ENCODE measurements around the gene DDX24. TPM values are rescaled to one million over a fixed set of nuclear protein-coding genes. Genes with fewer than 3 reads are reported as not detected.

Gene DDX24
- total and polyA plus RNA-seq, 3 experiments from 2014 or later = 274 to 287 (median 283) TPM

DNA sequence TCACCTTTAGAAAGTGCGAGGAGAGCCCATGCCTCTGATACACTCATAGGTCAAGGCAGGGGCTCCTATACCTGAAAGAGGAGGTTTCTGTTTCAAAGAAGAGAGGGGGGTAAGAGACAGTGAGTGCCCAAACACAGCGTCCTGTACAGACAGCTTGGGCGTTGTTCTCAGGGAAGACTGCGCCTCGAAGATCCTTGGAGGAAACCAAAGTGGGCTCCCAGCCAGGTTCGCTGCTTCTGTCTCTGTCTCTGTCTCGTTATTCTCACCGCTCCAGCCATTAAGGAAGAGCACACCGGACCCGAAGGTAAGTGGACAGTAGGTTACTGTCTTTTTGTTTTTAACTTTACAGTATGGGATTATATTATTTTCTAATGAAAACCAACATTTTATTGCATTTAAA lies 23.7 kb upstream of the DDX24 start:
- Mint-ChIP-seq H3K27ac (no peak overlapping the region), H3K4me3 (no peak overlapping the region), H3K27me3 (no peaks in the 10 kb centered on the region), H3K36me3 (peaks cover 0 to 2% (median 0%) of the 10 kb centered on the region in 3 donors), H3K9me3 (no peaks in the 10 kb centered on the region), H3K4me1 (no peaks in the 10 kb centered on the region)
- Histone ChIP-seq H3K36me3 (ENCODE audit: insufficient read depth, low read length) (no peaks in the 10 kb centered on the region), H3K27ac (ENCODE audit: low read depth, low read length) (no peak overlapping the region), H3K27me3 (ENCODE audit: insufficient read depth, low read length, poor library complexity, severe bottlenecking) (no peaks in the 10 kb centered on the region), H3K4me3 (ENCODE audit: low read length) (no peak overlapping the region), H3K4me1 (ENCODE audit: insufficient read depth, low read length) (no peaks in the 10 kb centered on the region), H3K9me3 (ENCODE audit: low read length) (no peaks in the 10 kb centered on the region)
- POLR2A ChIA-PET = no interaction called here
- CTCF ChIA-PET = interaction anchor here (1.4 kb wide), 1 partner anchor 165 kb away, joined by 5 read pairs; no protein-coding TSS in a partner anchor
- DNase-seq = no peak

DNA sequence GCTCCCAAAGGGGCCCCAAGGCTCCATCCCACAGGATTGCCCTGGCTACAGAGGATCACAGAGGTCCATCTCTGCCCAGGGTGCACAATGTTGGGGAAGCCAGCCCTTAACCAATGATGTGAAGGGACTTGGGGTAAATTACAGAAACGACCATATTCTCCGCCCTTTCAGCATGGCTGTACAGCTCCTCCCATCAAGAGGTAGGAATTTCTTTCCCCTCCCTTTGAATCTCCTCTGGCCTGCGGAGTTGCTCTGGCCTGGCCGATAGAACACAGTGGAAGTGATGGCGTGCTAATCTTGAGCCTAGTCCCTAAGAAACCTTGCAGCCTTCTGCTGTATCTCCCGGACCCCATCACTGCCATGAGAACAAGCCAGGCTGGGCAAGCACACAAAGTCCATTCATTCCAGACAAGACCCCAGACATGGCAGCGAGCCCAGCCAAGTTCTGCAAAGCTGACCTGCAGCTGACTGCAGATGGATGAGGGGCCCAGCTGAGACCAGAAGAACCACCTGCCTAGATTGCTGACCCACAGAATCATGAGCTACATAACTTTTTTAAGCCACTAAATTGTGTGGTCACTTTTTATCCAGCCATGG lies 22.6 kb upstream of the DDX24 start:
- no peak overlapping the region for H3K27ac ChIP-seq (ENCODE audit: low read depth, low read length)
- no peaks in the 10 kb centered on the region for H3K36me3 ChIP-seq (ENCODE audit: insufficient read depth, low read length)
- Mint-ChIP-seq H3K27me3 (no peaks in the 10 kb centered on the region), H3K36me3 (peaks cover 0 to 2% (median 0%) of the 10 kb centered on the region in 3 donors), H3K4me3 (peak overlapping the region in 1 of 7 donors; percentile 40), H3K27ac (peak overlapping the region in 1 of 8 donors; percentile 56), H3K9me3 (no peaks in the 10 kb centered on the region), H3K4me1 (no peaks in the 10 kb centered on the region)
- ChIA-PET POLR2A (no interaction called here), CTCF (interaction anchor here (1.4 kb wide), 1 partner anchor 164 kb away, joined by 5 read pairs; no protein-coding TSS in a partner anchor)
- no peaks in the 10 kb centered on the region for H3K9me3 ChIP-seq (ENCODE audit: low read length)
- no peak for DNase-seq
- H3K4me1 ChIP-seq (ENCODE audit: insufficient read depth, low read length) = no peaks in the 10 kb centered on the region
- no peak overlapping the region for H3K4me3 ChIP-seq (ENCODE audit: low read length)
- H3K27me3 ChIP-seq (ENCODE audit: insufficient read depth, low read length, poor library complexity, severe bottlenecking) = no peaks in the 10 kb centered on the region

DNA sequence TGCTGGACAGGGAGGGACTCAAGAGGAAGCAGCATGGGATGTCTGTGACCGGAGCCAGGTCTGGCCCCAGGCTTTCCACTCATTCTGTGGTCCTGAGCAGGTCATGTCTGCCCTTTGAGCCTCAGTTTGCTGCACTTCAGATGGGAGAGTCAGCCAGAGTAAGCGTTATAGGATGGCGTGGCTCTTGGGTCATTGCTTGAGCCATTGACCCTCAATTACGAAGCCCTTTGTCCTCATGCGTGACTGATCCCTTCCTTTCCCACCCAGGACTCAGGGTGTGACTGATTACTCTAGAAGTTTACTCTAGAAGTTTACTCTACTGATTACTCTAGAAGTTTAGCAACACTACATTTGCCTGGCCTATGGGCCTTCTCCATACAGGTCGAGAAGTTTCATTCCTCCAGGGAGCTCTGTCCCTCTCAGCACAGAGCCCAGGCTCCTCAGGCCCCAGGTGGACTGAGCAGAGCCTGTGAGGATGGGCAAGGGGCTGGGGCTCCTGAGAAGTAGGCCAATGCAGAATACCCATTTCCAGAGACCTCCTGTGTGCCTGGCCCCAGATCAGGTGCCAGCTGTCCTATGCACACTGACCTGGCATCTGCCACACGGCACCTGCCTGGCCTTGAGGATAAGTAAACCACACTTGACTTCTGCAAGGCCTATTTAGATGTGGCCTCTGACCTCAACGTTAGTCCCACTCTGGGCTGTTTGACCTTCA lies 21.9 kb upstream of the DDX24 start:
- ChIA-PET CTCF (no interaction called here), POLR2A (no interaction called here)
- Mint-ChIP-seq H3K4me3 (no peak overlapping the region), H3K9me3 (no peaks in the 10 kb centered on the region), H3K4me1 (no peaks in the 10 kb centered on the region), H3K36me3 (peaks cover 0 to 2% (median 0%) of the 10 kb centered on the region in 3 donors), H3K27me3 (no peaks in the 10 kb centered on the region), H3K27ac (peak overlapping the region in 1 of 8 donors; percentile 56)
- DNase-seq = no peak
- no peaks in the 10 kb centered on the region for H3K27me3 ChIP-seq (ENCODE audit: insufficient read depth, low read length, poor library complexity, severe bottlenecking)
- H3K9me3 ChIP-seq (ENCODE audit: low read length) = no peaks in the 10 kb centered on the region
- H3K4me3 ChIP-seq (ENCODE audit: low read length) = no peak overlapping the region
- no peaks in the 10 kb centered on the region for H3K36me3 ChIP-seq (ENCODE audit: insufficient read depth, low read length)
- no peak overlapping the region for H3K27ac ChIP-seq (ENCODE audit: low read depth, low read length)
- H3K4me1 ChIP-seq (ENCODE audit: insufficient read depth, low read length) = no peaks in the 10 kb centered on the region

DNA sequence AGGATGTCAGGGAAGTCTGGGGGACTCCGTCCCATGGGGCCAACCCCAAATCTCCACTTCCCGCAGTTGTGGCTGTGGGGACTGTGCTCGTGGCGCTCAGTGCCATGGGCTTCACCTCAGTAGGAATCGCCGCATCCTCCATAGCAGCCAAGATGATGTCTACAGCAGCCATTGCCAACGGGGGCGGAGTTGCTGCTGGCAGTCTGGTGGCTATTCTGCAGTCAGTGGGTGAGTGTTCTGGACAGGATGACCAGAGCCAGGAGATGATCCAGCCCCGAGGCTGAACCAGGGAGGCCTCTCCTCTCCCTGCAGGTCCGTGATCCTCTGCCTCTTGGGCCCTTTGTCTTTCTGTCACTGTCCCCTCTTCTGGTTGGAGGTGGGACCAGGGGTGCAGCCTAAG lies 20.7 kb upstream of the DDX24 start:
- Histone ChIP-seq H3K27ac (ENCODE audit: low read depth, low read length) (no peak overlapping the region), H3K4me1 (ENCODE audit: insufficient read depth, low read length) (no peaks in the 10 kb centered on the region), H3K27me3 (ENCODE audit: insufficient read depth, low read length, poor library complexity, severe bottlenecking) (no peaks in the 10 kb centered on the region), H3K36me3 (ENCODE audit: insufficient read depth, low read length) (no peaks in the 10 kb centered on the region), H3K4me3 (ENCODE audit: low read length) (no peak overlapping the region), H3K9me3 (ENCODE audit: low read length) (no peaks in the 10 kb centered on the region)
- peaks cover 0 to 2% (median 0%) of the 10 kb centered on the region in 3 donors for H3K36me3 Mint-ChIP-seq
- no peak overlapping the region for H3K4me3 Mint-ChIP-seq
- H3K4me1 Mint-ChIP-seq = no peaks in the 10 kb centered on the region
- POLR2A ChIA-PET = no interaction called here
- H3K27ac Mint-ChIP-seq = peak overlapping the region in 1 of 8 donors; percentile 65
- H3K9me3 Mint-ChIP-seq = no peaks in the 10 kb centered on the region
- no peaks in the 10 kb centered on the region for H3K27me3 Mint-ChIP-seq
- CTCF ChIA-PET = no interaction called here
- DNase-seq = no peak

DNA sequence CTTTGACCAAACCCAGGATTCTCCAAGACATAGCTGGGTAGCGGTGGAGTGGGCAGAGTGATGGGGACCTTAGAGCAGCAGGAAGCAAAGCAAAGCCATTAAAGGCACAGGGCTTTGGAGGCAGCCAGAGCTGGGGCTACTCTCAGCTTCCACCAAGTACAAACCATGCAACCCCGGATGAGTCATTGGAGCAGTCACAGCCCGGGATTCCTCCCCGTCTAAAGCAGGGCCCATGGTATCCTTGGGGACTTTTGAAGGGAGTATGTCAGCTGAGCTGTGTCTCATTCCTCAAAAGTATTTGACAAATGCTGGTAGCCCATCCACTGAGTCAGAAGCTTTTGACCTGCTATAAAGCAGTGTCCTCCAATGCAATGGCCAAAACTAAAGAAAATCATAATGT lies 19.8 kb upstream of the DDX24 start:
- H3K4me1 Mint-ChIP-seq = no peaks in the 10 kb centered on the region
- no peaks in the 10 kb centered on the region for H3K36me3 ChIP-seq (ENCODE audit: insufficient read depth, low read length)
- no peak overlapping the region for H3K27ac Mint-ChIP-seq
- H3K27ac ChIP-seq (ENCODE audit: low read depth, low read length) = no peak overlapping the region
- ChIA-PET POLR2A (no interaction called here), CTCF (interaction anchor here (1.2 kb wide), 1 partner anchor 36 kb away, joined by 3 read pairs; no protein-coding TSS in a partner anchor)
- H3K4me3 ChIP-seq (ENCODE audit: low read length) = no peak overlapping the region
- no peaks in the 10 kb centered on the region for H3K9me3 ChIP-seq (ENCODE audit: low read length)
- H3K27me3 ChIP-seq (ENCODE audit: insufficient read depth, low read length, poor library complexity, severe bottlenecking) = no peaks in the 10 kb centered on the region
- no peaks in the 10 kb centered on the region for H3K9me3 Mint-ChIP-seq
- H3K4me1 ChIP-seq (ENCODE audit: insufficient read depth, low read length) = no peaks in the 10 kb centered on the region
- no peaks in the 10 kb centered on the region for H3K27me3 Mint-ChIP-seq
- no peak for DNase-seq
- peaks cover 0 to 2% (median 0%) of the 10 kb centered on the region in 3 donors for H3K36me3 Mint-ChIP-seq
- no peak overlapping the region for H3K4me3 Mint-ChIP-seq

DNA sequence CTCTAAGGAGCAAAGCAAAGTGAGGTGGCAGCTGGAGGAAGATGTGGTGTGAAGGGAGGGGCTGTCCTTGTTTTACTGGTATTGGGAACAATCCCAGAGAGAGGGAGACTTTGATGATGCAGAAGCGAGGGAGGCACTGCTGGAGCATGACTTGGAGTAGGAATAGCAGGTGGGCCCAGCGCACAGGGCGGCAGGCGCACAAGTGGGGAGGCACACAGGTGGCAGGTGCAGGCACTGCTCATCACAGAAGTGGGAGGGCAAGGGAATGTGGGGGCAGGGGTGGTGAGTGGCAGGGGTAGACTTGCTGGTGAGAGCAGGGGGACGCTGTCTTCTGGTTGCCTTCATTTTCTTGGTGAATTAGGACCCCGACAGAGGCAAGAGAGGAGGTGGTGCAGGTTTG lies 18.0 kb upstream of the DDX24 start:
- Mint-ChIP-seq H3K4me1 (no peaks in the 10 kb centered on the region), H3K27me3 (no peaks in the 10 kb centered on the region), H3K4me3 (no peak overlapping the region), H3K27ac (peak overlapping the region in 1 of 8 donors; percentile 5), H3K9me3 (no peaks in the 10 kb centered on the region), H3K36me3 (peaks cover 0 to 2% (median 0%) of the 10 kb centered on the region in 3 donors)
- no peak for DNase-seq
- no peaks in the 10 kb centered on the region for H3K27me3 ChIP-seq (ENCODE audit: insufficient read depth, low read length, poor library complexity, severe bottlenecking)
- ChIA-PET CTCF (no interaction called here), POLR2A (no interaction called here)
- no peaks in the 10 kb centered on the region for H3K36me3 ChIP-seq (ENCODE audit: insufficient read depth, low read length)
- no peaks in the 10 kb centered on the region for H3K9me3 ChIP-seq (ENCODE audit: low read length)
- H3K4me1 ChIP-seq (ENCODE audit: insufficient read depth, low read length) = no peaks in the 10 kb centered on the region
- H3K27ac ChIP-seq (ENCODE audit: low read depth, low read length) = no peak overlapping the region
- H3K4me3 ChIP-seq (ENCODE audit: low read length) = no peak overlapping the region

DNA sequence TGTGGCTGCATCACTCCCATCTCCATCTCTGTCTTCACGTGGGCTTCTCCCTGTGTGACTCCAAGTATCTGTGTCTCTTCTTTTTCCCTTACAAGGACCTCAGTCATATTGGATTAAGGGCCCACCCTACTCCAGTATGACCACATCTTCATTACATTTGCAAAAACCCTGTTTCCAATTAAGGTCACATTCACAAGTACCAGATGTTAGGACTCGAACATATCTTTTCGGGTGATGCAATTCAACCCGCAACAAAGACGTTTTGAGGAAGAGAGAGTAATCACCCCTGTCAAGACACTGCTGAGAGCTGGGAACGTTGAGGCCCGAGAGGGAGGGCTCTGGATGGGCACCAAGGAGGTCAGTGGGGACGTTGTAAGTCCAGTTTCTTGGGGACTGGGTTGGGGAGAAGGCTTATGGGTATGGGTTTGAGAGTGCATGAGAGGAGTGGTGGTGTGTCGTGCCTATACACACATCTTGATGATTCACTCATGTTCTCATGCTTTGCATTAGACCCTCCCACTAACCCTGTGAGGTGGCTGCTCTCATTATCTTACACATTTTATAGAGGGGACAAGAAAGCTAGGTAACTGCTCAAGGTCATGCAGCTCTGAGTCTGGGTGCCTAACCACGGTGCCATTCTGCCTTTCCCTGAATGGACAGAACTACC lies 17.5 kb upstream of the DDX24 start:
- DNase-seq = no peak
- no peak overlapping the region for H3K27ac Mint-ChIP-seq
- H3K36me3 Mint-ChIP-seq = peaks cover 0 to 2% (median 0%) of the 10 kb centered on the region in 3 donors
- H3K27me3 Mint-ChIP-seq = no peaks in the 10 kb centered on the region
- Histone ChIP-seq H3K36me3 (ENCODE audit: insufficient read depth, low read length) (no peaks in the 10 kb centered on the region), H3K9me3 (ENCODE audit: low read length) (no peaks in the 10 kb centered on the region), H3K27me3 (ENCODE audit: insufficient read depth, low read length, poor library complexity, severe bottlenecking) (no peaks in the 10 kb centered on the region), H3K27ac (ENCODE audit: low read depth, low read length) (no peak overlapping the region), H3K4me1 (ENCODE audit: insufficient read depth, low read length) (no peaks in the 10 kb centered on the region), H3K4me3 (ENCODE audit: low read length) (no peak overlapping the region)
- CTCF ChIA-PET = no interaction called here
- no peaks in the 10 kb centered on the region for H3K9me3 Mint-ChIP-seq
- POLR2A ChIA-PET = no interaction called here
- no peak overlapping the region for H3K4me3 Mint-ChIP-seq
- no peaks in the 10 kb centered on the region for H3K4me1 Mint-ChIP-seq

DNA sequence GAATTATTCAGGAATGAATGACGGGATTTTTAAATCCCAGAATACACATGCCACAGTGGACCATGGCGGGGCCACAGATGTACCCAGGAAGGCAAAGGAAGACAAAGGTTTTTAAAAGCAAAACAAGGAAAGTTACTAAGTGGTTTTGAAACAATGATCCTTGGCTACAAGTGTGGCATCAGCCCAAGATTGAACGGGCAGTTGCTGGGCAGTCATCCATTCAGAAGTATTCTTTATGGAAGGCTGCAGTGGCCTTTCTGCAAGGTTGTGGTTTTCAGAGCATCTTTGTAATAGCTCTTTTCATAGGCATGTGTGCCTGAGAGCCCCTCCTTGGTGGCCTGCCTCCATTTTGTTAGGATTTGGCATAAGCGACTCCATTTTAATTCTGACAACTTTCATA lies 16.1 kb upstream of the DDX24 start:
- no peaks in the 10 kb centered on the region for H3K4me1 ChIP-seq (ENCODE audit: insufficient read depth, low read length)
- no peaks in the 10 kb centered on the region for H3K9me3 ChIP-seq (ENCODE audit: low read length)
- Mint-ChIP-seq H3K4me3 (no peak overlapping the region), H3K36me3 (peaks cover 0 to 2% (median 0%) of the 10 kb centered on the region in 3 donors), H3K9me3 (no peaks in the 10 kb centered on the region), H3K27ac (no peak overlapping the region), H3K27me3 (no peaks in the 10 kb centered on the region), H3K4me1 (no peaks in the 10 kb centered on the region)
- ChIA-PET CTCF (no interaction called here), POLR2A (no interaction called here)
- no peak for DNase-seq
- no peaks in the 10 kb centered on the region for H3K36me3 ChIP-seq (ENCODE audit: insufficient read depth, low read length)
- no peak overlapping the region for H3K4me3 ChIP-seq (ENCODE audit: low read length)
- no peak overlapping the region for H3K27ac ChIP-seq (ENCODE audit: low read depth, low read length)
- no peaks in the 10 kb centered on the region for H3K27me3 ChIP-seq (ENCODE audit: insufficient read depth, low read length, poor library complexity, severe bottlenecking)

Data from CD8-positive, alpha-beta memory T cell (primary cell).